ENCODE results near the gene ZNF536.

- TF ChIP-seq CTCF (IDR thresholded peaks at IDR 0.05), result no peak
- no peak for TF ChIP-seq POLR2A (IDR thresholded peaks at IDR 0.05)
Measured at GRCh38 chr19:30539315-30539714, 167.1 kb downstream of the ZNF536 start.

Data from sigmoid colon (tissue), 3 donors.